ENCODE results near the gene CLCN3.
"Not testable (repeated sequence)": the region's sequence is repeated elsewhere in the genome, so short reads cannot be mapped to it uniquely, and the experiment has no call there.

Gene CLCN3

DNA sequence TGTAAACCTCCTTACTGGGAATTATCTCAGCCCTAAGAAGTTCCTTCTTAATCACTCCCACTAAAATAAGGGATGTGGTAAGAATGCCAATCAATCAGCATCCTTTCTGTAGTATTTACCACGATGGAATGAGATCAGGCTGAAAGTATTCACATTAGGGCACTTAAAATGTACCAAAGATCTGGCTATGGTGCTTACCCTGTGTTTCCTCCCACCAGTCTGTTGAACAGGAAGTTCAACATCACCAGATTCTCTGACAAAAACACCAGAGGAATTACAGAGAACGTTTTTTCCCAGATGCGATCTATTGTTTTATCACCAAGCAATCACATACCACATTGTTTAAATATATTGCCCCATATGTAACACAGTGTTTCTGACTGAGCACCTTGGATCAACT, 2.1 kb upstream of the CLCN3 start:
- DNase-seq: no peak

DNA sequence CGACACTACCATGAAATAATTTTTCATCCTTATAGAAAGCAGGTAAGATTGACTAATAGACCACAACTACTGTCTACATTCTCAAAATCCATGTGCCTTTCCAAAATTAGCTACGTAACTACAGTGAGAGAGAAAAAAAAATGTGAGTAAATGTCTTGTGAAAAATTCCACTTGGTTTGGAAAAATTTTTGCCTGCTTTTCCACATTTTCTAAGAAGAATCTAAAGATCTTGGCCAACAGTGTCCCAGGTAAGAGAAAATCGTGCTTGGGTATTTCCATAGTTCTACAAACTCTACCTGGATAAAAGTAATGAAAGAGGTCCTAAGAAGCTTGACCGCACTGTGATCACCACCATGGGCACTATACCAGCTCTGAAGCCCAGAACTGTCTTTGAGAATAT, 1.4 kb upstream of the CLCN3 start:
- no peak for DNase-seq

DNA sequence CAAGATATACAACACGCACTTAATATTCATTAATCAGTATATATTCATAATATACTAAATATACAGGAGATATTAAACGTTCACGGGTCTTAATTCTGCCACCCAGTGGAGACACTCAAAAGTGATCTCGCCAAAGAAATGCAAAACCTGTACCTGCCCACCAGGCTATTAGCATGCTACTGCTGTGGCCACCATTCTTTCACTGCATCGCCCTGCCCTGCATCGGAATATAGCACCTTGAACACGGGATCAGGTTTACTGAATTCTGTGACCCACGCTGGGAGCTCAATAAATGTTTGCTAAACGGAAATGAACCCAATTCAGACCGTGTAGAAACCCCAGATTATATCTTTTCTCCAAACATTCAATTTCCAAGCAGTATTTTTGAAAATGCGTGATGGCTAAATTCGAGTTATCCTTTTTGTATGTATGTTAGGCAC, 840 bp upstream of the CLCN3 start:
- DNase-seq: peak in 11 of 14 donors; percentile 15 to 74 (median 40)

DNA sequence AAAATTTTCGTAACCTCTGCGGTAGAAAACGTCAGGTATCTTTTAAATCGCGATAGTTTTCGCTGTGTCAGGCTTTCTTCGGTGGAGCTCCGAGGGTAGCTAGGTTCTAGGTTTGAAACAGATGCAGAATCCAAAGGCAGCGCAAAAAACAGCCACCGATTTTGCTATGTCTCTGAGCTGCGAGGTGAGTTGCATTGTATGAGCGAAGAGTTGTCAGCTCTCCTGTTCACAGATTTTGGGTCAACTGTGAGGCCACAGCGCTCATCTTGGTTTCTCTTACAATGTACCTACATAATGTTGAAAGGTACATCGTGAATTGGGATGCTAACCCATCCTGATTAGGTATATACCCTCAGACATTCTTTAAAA, 486 bp downstream of the CLCN3 start:
- DNase-seq: peak in 4 of 14 donors; percentile 41 to 64 (median 50)

DNA sequence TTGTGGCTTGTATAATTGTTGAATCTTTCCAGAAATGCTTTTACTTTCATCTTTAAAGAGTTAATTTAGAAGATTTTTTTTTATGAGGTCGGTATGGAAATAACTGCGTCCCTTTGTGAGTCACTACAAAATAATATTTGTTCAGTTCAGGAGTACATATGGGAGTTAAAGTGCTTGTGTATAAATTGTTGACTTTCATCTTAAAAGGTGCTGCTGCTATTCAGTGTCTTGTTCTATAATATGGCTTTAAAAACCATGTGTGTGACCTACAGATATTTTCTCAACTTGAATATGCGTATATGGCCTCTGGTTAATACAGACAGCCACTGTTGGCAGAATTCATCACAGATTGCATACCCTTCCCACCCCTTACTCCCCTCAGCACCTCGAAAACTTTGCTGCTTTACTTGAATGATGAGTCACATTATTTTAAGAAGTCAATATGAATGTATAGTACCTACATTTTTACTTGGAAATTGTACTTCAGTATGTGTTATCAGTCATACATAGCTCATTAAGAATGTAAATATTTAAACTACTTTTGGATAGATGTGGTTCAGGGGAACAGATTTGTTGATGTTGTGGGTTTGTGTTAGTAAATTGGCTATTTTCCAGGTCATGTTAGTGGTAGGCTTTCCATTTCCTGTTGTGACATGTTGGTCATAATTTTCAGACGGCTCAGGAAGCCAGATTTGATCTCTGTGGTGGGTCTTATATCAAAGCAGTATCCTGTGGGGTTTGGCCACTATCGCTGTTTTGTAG, 1.5 kb downstream of the CLCN3 start:
- DNase-seq: no peak

DNA sequence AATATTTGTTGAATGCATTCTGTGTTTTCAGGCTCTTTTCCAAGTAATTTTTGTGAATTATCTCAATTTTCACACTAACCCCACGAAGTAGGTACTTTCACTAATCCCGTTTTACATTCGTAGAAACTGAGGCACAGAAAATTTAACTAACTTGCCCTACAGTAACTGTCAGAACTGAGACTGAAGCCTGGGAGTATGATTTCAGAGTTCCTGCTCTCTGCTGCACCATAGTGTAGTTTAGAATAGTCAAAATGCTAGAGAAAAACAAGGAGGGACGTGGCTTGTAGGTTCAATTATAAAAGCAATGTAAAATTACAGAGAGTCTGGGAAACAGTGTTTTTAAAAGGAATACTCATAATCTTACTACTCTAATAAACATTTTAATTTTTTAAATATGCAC, 2.2 kb downstream of the CLCN3 start:
- no peak for DNase-seq

DNA sequence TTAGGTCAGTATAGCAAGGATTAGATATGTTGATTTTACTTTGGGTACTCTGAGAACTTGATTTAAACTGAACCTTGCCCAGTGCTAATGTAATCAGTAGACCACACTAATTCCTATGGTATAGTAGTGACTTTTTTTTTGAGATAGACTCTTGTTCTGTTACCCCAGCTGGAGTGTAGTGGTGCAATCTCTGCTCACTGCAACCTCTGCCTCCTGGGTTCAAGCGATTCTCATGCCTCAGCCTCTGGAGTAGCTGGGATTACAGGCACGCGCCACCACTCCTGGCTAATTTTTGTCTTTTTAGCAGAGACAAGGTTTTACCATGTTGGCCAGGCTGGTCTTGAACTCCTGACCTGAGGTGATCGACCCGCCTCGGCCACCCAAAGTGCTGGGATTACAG, 3.6 kb downstream of the CLCN3 start:
- not testable (repeated sequence) for DNase-seq

DNA sequence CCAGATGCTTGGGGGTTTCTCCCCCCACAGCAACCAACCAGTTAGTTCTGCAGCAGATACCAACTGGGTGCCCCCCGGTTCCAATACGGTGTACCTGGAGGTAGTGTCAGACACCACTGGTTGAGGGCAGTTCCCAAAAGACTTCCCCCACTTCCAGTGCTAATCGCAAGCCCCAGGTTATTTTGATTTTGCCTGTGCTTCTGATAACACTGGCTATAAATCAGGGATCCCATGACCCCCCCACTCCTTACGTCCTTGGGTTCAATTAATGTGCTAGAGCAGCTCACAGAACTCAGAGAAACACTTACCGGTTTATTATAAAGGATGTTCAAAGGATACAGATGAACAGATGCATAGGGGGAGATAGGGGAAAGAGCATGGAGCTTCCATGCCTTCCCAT, 5.5 kb downstream of the CLCN3 start:
- DNase-seq: no peak

DNA sequence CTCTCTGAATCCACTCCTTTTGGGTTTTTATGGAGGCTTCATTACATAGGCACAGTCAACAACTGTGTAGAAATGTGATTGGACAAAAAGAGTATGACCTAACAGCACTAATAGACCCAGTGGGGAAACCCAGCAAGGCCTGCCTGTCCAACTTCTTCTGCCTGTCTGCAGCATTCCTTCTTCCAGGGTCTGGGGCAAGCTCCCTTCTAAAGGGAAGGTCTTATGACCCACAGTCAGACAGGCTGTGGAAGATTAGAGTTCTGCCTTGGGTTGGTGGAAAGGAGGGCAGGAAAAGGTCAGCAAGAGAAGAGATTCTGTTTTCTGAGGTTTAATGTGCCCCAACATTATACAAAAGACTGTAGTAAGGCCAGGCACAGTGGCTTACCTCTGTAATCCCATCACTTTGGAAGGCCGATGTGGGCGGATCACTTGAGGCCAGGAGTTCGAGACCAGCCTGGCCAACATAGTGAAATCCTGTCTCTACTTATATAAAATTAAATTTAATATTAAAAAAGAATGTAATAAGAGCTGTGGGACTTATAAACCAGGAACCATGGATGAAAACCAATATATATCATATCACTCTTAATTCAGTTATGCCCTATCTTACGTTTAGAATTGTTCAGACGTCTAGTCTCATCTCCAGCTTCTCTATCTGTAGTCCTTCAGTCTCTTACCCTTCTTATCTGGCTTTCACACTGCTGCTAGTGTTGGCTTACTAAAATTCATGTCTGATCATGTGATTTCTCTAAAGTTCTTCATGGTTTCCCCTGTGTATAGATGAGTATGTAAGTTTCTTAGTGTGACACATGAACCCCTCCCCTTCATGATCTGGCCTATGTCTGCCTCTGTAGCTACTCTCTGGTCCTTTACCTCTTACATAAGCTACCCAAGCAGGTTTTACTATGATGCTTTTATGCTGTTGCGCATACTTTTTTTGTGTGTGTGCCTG, 6.2 kb downstream of the CLCN3 start:
- no peak for DNase-seq

DNA sequence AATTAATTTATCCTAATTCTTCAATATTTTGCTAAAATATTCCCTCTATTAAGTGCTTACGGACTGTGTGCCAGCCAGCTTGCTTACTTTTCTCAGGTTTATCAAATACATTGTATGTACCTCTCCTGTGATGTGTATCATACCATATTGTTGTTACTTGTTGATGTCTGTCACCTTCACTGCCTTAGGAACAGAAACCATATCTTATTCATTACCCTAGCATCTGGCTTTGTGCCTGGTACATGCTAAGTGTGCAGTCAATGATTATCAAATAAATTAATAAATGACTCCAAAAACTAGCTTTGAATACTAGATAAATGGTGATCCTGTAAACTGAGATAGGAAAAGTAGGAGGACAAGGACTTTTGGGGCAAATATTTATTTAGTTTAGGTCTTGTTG, 6.9 kb downstream of the CLCN3 start:
- DNase-seq: no peak

DNA sequence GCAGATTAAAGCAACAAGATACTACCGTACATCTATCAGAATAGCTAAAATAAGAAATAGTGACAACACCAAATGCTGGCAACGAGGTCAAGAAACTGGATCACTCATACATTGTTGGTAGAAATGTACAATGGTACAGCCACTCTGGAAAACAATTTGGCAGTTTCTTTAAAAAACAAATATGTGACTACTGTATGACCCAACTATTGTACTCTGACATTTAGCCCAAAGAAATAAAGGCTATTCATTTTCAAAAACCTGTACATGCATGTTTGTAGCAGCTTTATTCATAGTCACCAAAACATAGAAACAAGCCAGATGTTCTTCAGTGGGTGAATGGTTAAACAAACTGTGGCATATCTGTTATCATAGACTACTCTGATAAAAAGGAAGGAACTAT, 8.2 kb downstream of the CLCN3 start:
- no peak for DNase-seq

DNA sequence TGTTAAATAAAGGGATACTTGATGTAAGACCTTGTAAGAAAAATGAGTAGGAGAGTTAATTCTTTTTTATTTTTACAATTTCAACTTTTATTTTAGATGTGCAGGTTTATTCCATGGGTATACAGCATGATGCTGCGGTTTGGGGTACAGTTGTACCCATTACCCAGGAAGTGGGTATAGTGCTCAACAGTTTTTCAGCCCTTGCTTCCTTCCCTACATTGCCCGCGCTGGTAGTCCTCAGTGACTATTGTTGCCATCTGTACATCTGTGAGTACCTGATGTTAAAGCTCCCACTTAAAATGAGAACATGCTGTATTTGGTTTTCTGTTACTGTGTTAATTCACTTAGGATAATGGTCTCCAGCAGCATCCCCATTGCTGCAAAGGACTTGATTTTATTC, 9.7 kb downstream of the CLCN3 start:
- no peak for DNase-seq

DNA sequence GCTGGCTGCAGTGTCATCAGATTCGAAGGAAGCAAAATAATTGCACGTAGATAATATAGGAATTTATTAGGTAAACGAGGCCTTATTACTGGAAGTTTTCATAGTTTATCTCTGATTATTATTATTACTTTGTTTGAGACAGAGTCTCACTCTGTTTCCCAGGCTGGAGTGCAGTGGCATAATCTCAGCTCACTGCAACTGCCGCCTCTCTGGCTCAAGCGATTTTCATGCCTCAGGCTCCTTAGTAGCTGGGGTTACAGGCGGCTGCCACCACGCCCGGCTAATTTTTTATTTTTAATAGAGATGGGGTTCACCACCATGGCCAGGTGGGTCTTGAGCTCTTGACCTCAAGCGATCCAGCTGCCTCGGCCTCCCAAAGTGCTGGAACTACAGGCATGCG, 12.5 kb downstream of the CLCN3 start:
- no peak for DNase-seq

DNA sequence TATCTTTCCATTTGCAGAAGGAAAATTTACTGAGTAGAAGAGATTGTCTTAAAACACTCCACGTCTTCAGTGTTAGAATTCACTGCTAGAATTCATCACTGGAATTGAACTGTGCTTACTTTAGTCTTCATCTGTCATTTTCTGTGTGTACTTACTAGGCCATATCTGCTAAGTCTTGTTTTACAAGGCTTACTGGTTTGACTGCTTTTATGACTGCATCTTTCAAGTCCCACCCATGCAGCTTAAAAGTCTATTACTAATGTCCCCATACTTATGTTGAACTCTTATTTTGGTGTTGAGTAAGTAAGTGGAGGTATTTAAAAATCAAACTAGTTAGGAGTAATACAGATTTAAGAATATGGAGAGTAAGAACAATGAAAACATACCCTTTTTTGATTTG, 14.6 kb downstream of the CLCN3 start:
- DNase-seq: no peak

DNA sequence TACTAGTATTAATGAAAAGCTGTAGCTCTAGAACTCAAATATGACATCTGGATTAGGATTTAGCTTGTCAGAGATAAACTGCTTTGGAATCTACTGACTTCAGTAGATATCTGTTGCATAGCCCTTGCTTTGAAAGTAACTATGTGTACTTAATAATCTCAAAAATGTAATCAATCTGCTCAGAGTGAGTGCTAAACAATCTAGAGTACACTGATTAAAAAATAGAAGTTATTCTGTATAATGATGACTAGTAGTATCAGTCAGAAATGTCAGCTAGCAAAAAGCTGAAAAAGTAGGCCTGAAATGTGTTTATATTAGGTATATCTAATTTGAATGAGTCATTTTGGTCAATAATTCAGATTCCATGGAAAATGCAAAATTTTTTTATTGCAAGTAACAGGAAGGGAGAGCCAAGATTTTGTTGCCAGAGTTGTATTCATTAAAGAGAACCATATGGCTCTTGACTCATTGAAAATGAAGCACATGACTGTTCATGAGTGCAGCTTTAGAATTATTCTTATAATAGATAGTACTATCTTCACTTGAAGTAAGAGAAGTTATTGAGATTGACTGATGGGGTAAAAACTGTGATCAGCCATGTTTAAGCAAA, 20.0 kb downstream of the CLCN3 start:
- DNase-seq: no peak

DNA sequence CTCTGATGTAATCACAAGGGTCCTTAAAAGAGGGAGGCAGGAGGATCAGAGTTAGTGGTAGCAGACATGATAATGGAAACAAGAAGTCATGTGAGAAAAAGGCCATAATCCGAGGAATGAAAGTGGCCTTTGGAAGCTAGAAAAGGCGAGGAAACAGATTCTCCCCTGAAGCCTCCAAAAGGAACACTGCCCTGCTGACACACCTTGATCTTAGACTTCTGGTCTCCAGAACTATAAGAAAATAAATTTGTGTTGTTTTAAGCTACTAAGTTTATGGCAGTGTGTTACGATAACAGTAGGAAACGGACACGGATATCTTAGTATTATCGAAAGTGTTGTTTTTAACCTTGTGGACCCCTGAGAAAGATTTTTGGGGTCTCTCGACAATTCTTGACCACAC, 24.4 kb downstream of the CLCN3 start:
- DNase-seq: no peak

DNA sequence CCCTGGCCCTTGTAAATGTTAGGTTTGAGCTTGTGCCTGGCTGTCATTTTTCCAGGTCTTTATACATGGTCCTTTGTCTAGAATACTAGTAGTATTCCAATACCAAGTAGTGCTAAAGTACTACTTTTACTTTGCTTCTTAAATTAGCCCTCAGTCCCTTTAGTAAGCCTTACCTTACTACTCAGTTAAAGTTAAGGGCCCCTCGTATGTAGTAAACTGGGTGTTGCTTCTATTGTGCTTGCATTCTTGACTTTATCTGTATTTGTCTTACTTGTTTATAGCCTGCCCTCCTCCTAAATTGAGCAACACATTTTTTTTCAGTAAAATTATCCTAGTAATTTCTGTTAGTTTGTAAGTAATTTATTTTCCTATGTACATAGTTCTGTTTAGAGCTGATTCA, 25.2 kb downstream of the CLCN3 start:
- DNase-seq: no peak

DNA sequence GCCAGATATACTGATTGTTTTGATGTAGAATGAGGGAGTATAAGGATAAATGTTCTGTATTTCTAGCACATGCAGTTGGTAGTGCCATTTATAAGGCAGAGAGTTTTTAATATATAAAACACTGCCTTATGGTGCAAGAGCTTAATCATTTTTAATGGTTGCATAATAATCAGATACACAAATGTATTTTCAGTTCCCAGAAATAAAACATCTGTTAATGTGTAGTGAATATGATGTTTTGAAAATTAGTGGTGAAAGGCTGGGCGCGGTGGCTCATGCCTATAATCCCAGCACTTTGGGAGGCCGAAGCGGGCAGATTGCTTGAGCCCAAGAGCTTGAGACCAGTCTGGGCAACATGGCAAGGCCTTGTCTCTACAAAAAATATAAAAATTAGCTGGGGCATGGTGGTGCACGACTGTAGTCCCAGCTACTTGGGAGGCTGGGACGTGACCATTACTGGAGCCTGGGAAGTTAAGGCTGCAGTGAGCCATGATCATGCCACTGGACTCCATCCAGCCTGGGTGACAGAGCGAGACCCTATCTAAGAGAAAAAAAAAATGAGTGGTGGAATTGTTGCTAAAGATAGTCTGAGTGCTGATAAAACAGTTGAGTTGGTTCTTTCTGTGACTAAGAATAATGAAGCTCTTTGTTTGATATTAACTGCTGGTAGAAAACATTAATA, 29.3 kb downstream of the CLCN3 start:
- peak in 1 of 14 donors; percentile 2 for DNase-seq

DNA sequence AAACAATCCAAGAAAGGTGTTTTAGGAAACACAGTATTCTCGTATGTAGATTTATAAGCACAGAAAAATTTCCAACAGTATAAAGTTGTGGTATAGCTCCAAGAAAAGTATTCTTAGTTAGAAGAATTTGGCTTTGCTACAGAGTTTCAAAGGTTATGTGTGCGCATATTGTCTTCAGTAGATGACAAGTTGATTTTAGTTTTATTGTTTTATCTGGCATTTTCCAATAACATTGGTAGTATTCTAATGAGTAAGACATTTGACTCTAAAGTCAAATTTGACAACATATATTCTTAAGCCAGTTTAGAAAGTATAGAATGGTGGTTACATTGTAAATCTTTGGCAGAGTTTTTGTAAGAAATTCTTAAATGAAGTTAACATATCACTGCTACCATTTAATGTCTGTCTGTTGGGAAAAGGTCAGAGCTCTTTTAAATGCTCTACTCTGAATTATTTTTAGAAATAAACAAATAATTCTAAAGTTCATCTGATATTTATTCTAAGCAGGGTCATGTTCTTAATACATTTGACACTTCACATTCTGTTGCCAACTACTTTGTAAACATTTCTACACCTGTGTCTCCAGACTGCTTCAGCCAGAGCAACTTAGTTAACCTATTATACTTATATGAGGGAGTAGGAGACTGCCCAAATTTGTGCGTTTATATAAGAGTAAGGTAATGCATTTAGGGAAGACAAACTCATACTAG, 30.0 kb downstream of the CLCN3 start:
- DNase-seq: no peak

DNA sequence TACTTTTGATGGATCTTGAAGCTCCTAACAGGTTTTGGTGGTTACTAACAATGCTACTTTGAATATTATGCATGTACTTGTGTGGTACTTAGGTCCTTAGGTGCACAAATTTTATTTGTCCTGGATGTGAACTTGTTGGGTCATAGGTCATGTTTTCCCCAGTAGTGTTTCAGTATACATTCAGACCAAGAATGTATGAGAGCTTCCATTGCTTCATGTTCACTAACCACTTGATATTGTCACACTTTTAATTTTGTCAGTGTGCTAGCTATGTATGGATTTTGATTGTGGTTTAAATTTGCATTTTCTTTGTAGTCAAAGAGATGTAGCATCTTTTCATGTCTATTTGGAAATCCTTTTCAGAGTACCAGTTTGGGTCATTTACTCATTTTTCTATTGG, 32.2 kb downstream of the CLCN3 start:
- DNase-seq: no peak

DNA sequence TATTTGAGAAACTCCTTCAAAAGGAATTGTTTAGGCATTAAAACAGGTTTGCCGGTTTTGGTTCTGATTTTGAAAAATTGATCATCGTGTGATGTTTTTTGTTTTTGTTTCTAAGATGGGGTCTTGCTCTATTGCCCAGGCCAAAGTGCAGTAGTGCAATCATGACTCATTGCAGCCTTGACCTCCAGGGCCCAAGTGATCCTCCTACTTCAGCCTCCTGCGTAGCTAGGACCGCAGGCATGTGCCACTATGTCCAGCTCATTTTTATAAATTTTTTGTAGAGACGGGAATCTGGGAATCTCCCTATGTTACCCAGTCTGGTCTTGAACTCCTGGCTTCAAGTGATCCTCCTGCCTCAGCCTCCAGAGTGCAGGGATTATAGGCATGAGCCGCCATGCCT, 35.0 kb downstream of the CLCN3 start:
- no peak for DNase-seq

DNA sequence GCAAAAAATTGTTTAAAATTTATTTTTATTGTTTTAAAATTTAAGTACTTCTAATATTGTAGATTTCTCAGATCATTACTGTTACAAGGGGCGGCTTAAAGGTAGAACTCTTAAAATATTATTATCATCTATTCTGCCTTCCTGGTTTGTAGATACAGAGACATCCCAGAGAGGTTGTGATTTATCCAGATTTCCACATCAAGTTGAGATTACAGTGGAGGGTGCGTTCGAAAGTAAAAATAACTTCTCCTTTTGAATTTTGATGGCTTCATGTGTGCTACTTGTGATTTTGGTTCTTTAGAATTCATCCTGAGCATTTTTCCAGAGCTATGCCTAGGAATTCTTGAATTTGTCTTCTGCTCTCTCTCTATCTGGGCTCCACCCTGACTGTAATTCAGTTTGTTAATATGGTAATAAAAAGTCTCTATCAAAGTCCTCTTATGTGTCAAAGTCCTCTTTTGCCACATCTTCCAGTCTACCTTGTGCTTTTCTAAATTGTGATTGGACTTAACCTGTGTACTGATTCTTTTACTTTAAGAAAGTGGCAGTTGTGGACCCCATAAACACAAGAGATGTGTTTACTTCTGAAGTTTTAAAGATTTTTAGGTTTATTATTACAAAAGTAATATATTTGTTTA, 37.2 kb downstream of the CLCN3 start:
- DNase-seq: no peak

All from C1 segment of cervical spinal cord (tissue), 14 donors.